Chondrocyte (in vitro differentiated cells): ENCODE measurements around the gene PBOV1. TPM values are rescaled to one million over a fixed set of nuclear protein-coding genes. Genes with fewer than 3 reads are reported as not detected.

Experiments used
- DNase-seq: peaks from one replicate; pipeline ENCODE4 v3.0.0; 2021; ENCODE audit warnings: mixed read lengths, low spot score
- H3K27ac Mint-ChIP-seq: one replicate; pipeline ENCODE4 v1.8.0; 2021; ENCODE audit warnings: mild to moderate bottlenecking, moderate library complexity, mixed read lengths; ENCODE audit not compliant: unreplicated experiment
- H3K27me3 Mint-ChIP-seq: 2 replicates; pipeline ENCODE4 v1.8.0; 2021; ENCODE audit warnings: low read depth, mixed read lengths
- H3K36me3 Mint-ChIP-seq: 2 replicates; pipeline ENCODE4 v1.8.0; 2021; ENCODE audit warnings: low read depth, mixed read lengths
- H3K4me1 Mint-ChIP-seq: 2 replicates; pipeline ENCODE4 v1.8.0; 2021; ENCODE audit warnings: low read depth, mild to moderate bottlenecking, mixed read lengths
- H3K4me3 Mint-ChIP-seq: one replicate; pipeline ENCODE4 v1.8.0; 2021; ENCODE audit warnings: mild to moderate bottlenecking, moderate library complexity, mixed read lengths; ENCODE audit not compliant: unreplicated experiment
- H3K9me3 Mint-ChIP-seq: 2 replicates; pipeline ENCODE4 v1.8.0; 2021; ENCODE audit warnings: low read depth, mixed read lengths
- CTCF ChIP-seq: fragments of 200-600 bp; sonication (generic); IDR thresholded peaks from 2 replicates; pipeline ENCODE4 v1.5.0; 2021; ENCODE audit warnings: antibody characterized with exemption, mild to moderate bottlenecking, moderate library complexity
- total RNA-seq: library from RNA; stranded (reverse); gene quantifications from 3 replicates; pipeline ENCODE4 v1.2.1, GENCODE V29; 2021

The PBOV1 gene
- total RNA-seq, 1 donor from 2014 or later, result not detected

- no peak for TF ChIP-seq CTCF
- no peaks in the 10 kb centered on the region for H3K9me3 Mint-ChIP-seq
- H3K4me3 Mint-ChIP-seq, result no peak overlapping the region
- DNase-seq, result no peak
- no peaks in the 10 kb centered on the region for H3K36me3 Mint-ChIP-seq
- H3K4me1 Mint-ChIP-seq, result peaks cover 3% of the 10 kb centered on the region
- H3K27ac Mint-ChIP-seq, result no peak overlapping the region
- no peaks in the 10 kb centered on the region for H3K27me3 Mint-ChIP-seq
Measured at GRCh38 chr6:138250513-138251247, 32.4 kb upstream of the PBOV1 start.

GRCh38 chr6:138250053-138250452 lies 31.8 kb upstream of the PBOV1 start:
- Mint-ChIP-seq H3K4me3 (no peak overlapping the region), H3K4me1 (peaks cover 3% of the 10 kb centered on the region), H3K27me3 (no peaks in the 10 kb centered on the region), H3K9me3 (no peaks in the 10 kb centered on the region), H3K36me3 (no peaks in the 10 kb centered on the region), H3K27ac (no peak overlapping the region)
- DNase-seq, result no peak
- TF ChIP-seq CTCF, result no peak

- H3K27me3 Mint-ChIP-seq, result no peaks in the 10 kb centered on the region
- no peak overlapping the region for H3K4me3 Mint-ChIP-seq
- no peaks in the 10 kb centered on the region for H3K36me3 Mint-ChIP-seq
- no peak for DNase-seq
- no peak overlapping the region for H3K27ac Mint-ChIP-seq
- TF ChIP-seq CTCF, result no peak
- no peaks in the 10 kb centered on the region for H3K9me3 Mint-ChIP-seq
- peaks cover 3% of the 10 kb centered on the region for H3K4me1 Mint-ChIP-seq
Measured at GRCh38 chr6:138248878-138249277, 30.6 kb upstream of the PBOV1 start.

DNA sequence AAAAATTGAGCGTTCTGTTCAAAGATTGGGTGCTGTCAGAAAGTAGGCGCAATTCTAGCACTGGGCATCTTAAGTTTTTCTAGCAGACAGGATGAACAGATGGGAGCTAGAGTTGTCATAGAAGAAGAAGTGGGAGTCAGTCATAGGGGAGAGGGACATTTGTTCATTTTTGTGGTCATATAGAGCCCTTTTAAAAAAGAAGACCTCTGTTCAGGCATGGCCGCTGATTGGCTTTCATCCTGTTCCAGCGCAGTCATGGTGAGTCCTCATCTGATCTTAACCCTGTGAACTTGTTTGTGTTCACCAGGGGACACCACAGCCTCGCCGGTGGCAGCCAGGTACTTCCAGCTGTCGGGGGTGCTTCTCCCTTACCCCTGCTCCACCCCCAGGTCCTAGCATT lies 29.7 kb upstream of the PBOV1 start:
- no peak overlapping the region for H3K27ac Mint-ChIP-seq
- H3K4me1 Mint-ChIP-seq, result peaks cover 3% of the 10 kb centered on the region
- no peaks in the 10 kb centered on the region for H3K27me3 Mint-ChIP-seq
- no peak overlapping the region for H3K4me3 Mint-ChIP-seq
- H3K9me3 Mint-ChIP-seq, result no peaks in the 10 kb centered on the region
- no peaks in the 10 kb centered on the region for H3K36me3 Mint-ChIP-seq
- DNase-seq, result no peak
- no peak for TF ChIP-seq CTCF

DNA sequence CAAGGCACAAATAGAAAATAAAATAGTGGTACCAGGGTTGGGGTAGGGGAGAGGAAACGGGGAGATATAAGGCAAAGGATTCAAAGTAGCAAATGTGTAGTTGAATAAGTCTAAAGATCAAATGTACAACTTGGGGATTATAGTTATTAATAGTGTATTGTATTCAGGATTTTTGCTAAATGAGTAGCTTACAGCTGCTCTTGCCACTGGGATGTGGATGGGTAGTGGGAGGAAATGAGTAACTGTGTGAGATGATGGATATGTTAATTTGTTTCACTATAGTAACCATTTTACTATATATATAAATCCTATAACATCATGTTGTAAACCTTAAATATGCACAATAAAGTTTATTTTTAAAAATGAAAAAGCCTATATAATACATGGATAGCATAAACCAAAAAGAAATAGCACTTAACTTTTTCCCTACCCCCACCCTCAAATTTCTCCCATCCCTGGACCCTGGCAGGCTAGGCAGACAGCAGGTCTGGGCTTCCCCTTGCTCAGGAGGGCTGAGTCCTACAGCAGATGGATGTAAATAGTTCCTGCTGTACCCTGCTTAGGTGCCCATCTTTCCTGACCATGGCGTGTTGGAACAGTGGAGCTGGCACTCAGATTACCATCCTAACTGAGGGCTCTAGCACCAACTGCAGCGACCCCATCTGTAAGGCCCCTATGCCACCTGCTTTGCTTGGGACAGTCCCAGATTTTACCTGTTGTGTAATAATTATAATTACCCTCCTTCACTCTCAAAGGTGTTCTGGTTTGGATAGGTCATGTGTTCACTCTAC lies 28.6 kb upstream of the PBOV1 start:
- no peaks in the 10 kb centered on the region for H3K27me3 Mint-ChIP-seq
- no peak for DNase-seq
- H3K27ac Mint-ChIP-seq, result peak overlapping the region; percentile 71
- no peaks in the 10 kb centered on the region for H3K9me3 Mint-ChIP-seq
- no peaks in the 10 kb centered on the region for H3K36me3 Mint-ChIP-seq
- H3K4me3 Mint-ChIP-seq, result no peak overlapping the region
- peaks cover 3% of the 10 kb centered on the region for H3K4me1 Mint-ChIP-seq
- no peak for TF ChIP-seq CTCF
